HepG2 (cell line): Measurements from ENCODE around the gene TAF11L2. TPM values are rescaled to one million over a fixed set of nuclear protein-coding genes. Genes with fewer than 3 reads are reported as not detected.
"Not testable (repeated sequence)": the region's sequence is repeated elsewhere in the genome, so short reads cannot be mapped to it uniquely, and the experiment has no call there.

Source experiments
- ATAC-seq: fragments of 200-7000 bp; cut with Tn5 transposase; 3 replicates; pipeline ENCODE4 v1.9.1; 2020; ENCODE audit warnings: mild to moderate bottlenecking, moderate library complexity
- Bru-seq: library from RNA; stranded (reverse); fragments of 400-500 nt; gene quantifications from one replicate; lab custom pipeline; 2021; lab: Mats Ljungman, UMichigan
- BruChase-seq, 2 experiments: library from RNA; stranded (reverse); fragments of 400-500 nt; gene quantifications; one replicate each; lab custom pipeline; 2021; lab: Mats Ljungman, UMichigan
- BruUV-seq: library from RNA; stranded (reverse); fragments of 400-500 nt; replicated peaks from 2 replicates; lab custom pipeline; 2021; lab: Mats Ljungman, UMichigan
- CTCF ChIA-PET: fragments of 300-600 bp; formaldehyde crosslinking; extraction: SDS; loops from one replicate; lab custom pipeline; 2021; ENCODE audit warnings: low total read pairs, inconsistent platforms, low intra/inter-chr PET ratio; lab: Yijun Ruan, JAX
- POLR2A ChIA-PET: fragments of 350-600 bp; sonication (Branson Sonifier 250); formaldehyde crosslinking; loops from one replicate; lab custom pipeline; 2020; ENCODE audit warnings: antibody characterized with exemption, inconsistent platforms; lab: Yijun Ruan, JAX
- DNase-seq: peaks from one replicate; pipeline ENCODE4 v3.0.0-alpha.2; 2015; ENCODE audit warnings: low spot score
- FAIRE-seq: peaks from 3 replicates; lab custom pipeline; 2011; peaks lifted over from hg19 to GRCh38; lab: Jason Lieb, UNC
- H2AFZ ChIP-seq: one replicate; pipeline ENCODE4 v1.6.1; 2011; ENCODE audit warnings: low read length, inconsistent platforms
- H3K27ac ChIP-seq: fragments of 300-600 bp; 3 replicates; pipeline ENCODE4 v1.8.0; 2011; ENCODE audit warnings: mixed run types, mild to moderate bottlenecking, mixed read lengths, low read length, inconsistent platforms; ENCODE audit not compliant: insufficient read depth; ENCODE audit errors: extremely low read length
- H3K27me3 ChIP-seq, 2 experiments: fragments of 200-600 bp in 1 of 2; 2 replicates in 1 of 2; 3 replicates in 1 of 2; pipeline versions ENCODE4 v1.6.0 to v1.8.0; 2011; ENCODE audit warnings: low read length in 2 of 2, mild to moderate bottlenecking in 2 of 2, moderate library complexity in 2 of 2, inconsistent platforms in 1 of 2; ENCODE audit not compliant: insufficient read depth in 2 of 2, control insufficient read depth in 1 of 2
- H3K36me3 ChIP-seq, 2 experiments: fragments of 200-600 bp in 1 of 2; replicated peaks in 1 of 2; 2 replicates in 1 of 2; 3 replicates in 1 of 2; pipeline versions ENCODE4 v1.5.1 to v1.8.0; 2011; ENCODE audit warnings: low read length in 2 of 2, inconsistent platforms in 1 of 2; ENCODE audit not compliant: insufficient read depth in 2 of 2, control insufficient read depth in 1 of 2
- H3K4me1 ChIP-seq: 2 replicates; pipeline ENCODE4 v1.5.1; 2012; ENCODE audit warnings: low read length, inconsistent platforms; ENCODE audit not compliant: insufficient read depth
- H3K4me2 ChIP-seq: 2 replicates; pipeline ENCODE4 v1.6.0; 2011; ENCODE audit warnings: low read depth, low read length, inconsistent platforms
- H3K4me3 ChIP-seq, 3 experiments: fragments of 200-600 bp in 1 of 3; sonication (generic), shearing (Covaris generic) in 1 of 3; replicated peaks in 1 of 3; 2 replicates each; pipeline ENCODE4 v1.5.1; 2011 to 2016; ENCODE audit warnings: low read length in 3 of 3, inconsistent platforms in 2 of 3, low read depth in 2 of 3, mild to moderate bottlenecking in 2 of 3, control low read depth in 1 of 3, mixed read lengths in 1 of 3; ENCODE audit not compliant: insufficient read depth in 1 of 3
- H3K79me2 ChIP-seq: one replicate; pipeline ENCODE4 v1.6.1; 2011; ENCODE audit warnings: low read length, inconsistent platforms; ENCODE audit not compliant: insufficient read depth
- H3K9ac ChIP-seq: 2 replicates; pipeline ENCODE4 v1.6.0; 2011; ENCODE audit warnings: mild to moderate bottlenecking, low read depth, low read length, inconsistent platforms; ENCODE audit not compliant: insufficient read depth
- H3K9me3 ChIP-seq: 2 replicates; pipeline ENCODE4 v1.5.1; 2012; ENCODE audit warnings: mild to moderate bottlenecking, low read length
- H4K20me1 ChIP-seq: 2 replicates; pipeline ENCODE4 v1.6.0; 2011; ENCODE audit warnings: inconsistent platforms, mild to moderate bottlenecking, low read length, moderate library complexity; ENCODE audit not compliant: insufficient read depth
- CEBPB ChIP-seq: IDR thresholded peaks from 2 replicates; pipeline ENCODE4 v1.6.1; 2011; ENCODE audit warnings: low read depth, low read length, improper control_type of control experiment, borderline replicate concordance
- ZNF660 ChIP-seq: sonication (generic); formaldehyde crosslinking; IDR thresholded peaks from 2 replicates; pipeline ENCODE4 v1.5.1; 2020; ENCODE audit warnings: mild to moderate bottlenecking, low read depth, missing genetic modification reagents, borderline replicate concordance
- WGBS: methylation state at CpG from one replicate; pipeline ENCODE4 v1.1.6; 2017; ENCODE audit warnings: low lambda C conversion rate; 5-methylcytosine and 5-hydroxymethylcytosine counted together
- in situ Hi-C: cut with HindIII; loops from 2 replicates; pipeline ENCODE4 v1.10.0; 2017; ENCODE audit warnings: low pct_unique_long_range_greater_than_20kb; ENCODE audit not compliant: extremely low pct_ligation_motif_present
- intact Hi-C: fragments of 100-400 bp; cut with micrococcal nuclease; formaldehyde crosslinking; loops from one replicate; pipeline ENCODE4 v1.10.0; 2022; ENCODE audit not compliant: unreplicated experiment
- long read RNA-seq, 2 experiments: library from RNA in 1 of 2; library from polyadenylated mRNA in 1 of 2; stranded (forward) in 1 of 2; unstranded in 1 of 2; transcript quantifications; one replicate each; pipeline ENCODE4 v2.0.0, GENCODE V29; 2019 to 2022
- polyA minus RNA-seq, 3 experiments: library from RNA; depleted of rRNA, polyadenylated mRNA; stranded (reverse); fragments of >200 nt; gene quantifications; 2 replicates each; pipeline ENCODE4 v1.2.3, GENCODE V29; 2011; ENCODE audit warnings: low replicate concordance in 1 of 3
- polyA plus RNA-seq, 8 experiments: library from polyadenylated mRNA; depleted of rRNA in 3 of 8; stranded (reverse) in 7 of 8; unstranded in 1 of 8; fragments of >200 nt; fragmentation: Illumina TruSeq in 4 of 8; extraction: Trizol in 4 of 8; gene quantifications; 2 replicates each; pipeline versions ENCODE4 v1.2.1 to v1.2.3, GENCODE V29; 2011 to 2016; ENCODE audit warnings: low read depth in 4 of 8, missing spikeins in 1 of 8, mixed read lengths in 1 of 8; ENCODE audit not compliant: insufficient read depth in 1 of 8
- total RNA-seq, 5 experiments: library from RNA; depleted of rRNA; stranded (reverse); fragments of >200 nt; fragmentation: Illumina TruSeq; extraction: Trizol; gene quantifications; 2 replicates each; pipeline ENCODE4 v1.2.3, GENCODE V29; 2016; ENCODE audit warnings: low read depth in 1 of 5

Gene TAF11L2
- not detected in 2 replicates for total RNA-seq (2016; rRNA removed; fragmentation: Illumina TruSeq; extraction: Trizol)
- total RNA-seq (2016; cell fraction: cytosol; rRNA removed; fragmentation: Illumina TruSeq; extraction: Trizol; ENCODE audit: low read depth), result not detected in 2 replicates
- not detected in 2 replicates for total RNA-seq (2016; cell fraction: insoluble cytoplasmic fraction; rRNA removed; fragmentation: Illumina TruSeq; extraction: Trizol)
- total RNA-seq (2016; cell fraction: membrane; rRNA removed; fragmentation: Illumina TruSeq; extraction: Trizol), result not detected in 2 replicates
- total RNA-seq (2016; cell fraction: nucleus; rRNA removed; fragmentation: Illumina TruSeq; extraction: Trizol), result not detected in 2 replicates
- polyA plus RNA-seq (2011; rRNA removed), result not detected in 2 replicates
- not detected in 2 replicates for polyA plus RNA-seq (2011; cell fraction: cytosol; rRNA removed)
- not detected in 2 replicates for polyA plus RNA-seq (2011; cell fraction: nucleus; rRNA removed)
- not detected in 2 replicates for polyA plus RNA-seq (2012)
- polyA plus RNA-seq (2016; cell fraction: cytosol; fragmentation: Illumina TruSeq; extraction: Trizol; ENCODE audit: low read depth), result not detected in 2 replicates
- polyA plus RNA-seq (2016; cell fraction: insoluble cytoplasmic fraction; fragmentation: Illumina TruSeq; extraction: Trizol; ENCODE audit: low read depth), result not detected in 2 replicates
- not detected in 2 replicates for polyA plus RNA-seq (2016; cell fraction: membrane; fragmentation: Illumina TruSeq; extraction: Trizol; ENCODE audit: low read depth)
- not detected in 2 replicates for polyA plus RNA-seq (2016; cell fraction: nucleus; fragmentation: Illumina TruSeq; extraction: Trizol; ENCODE audit: insufficient read depth, low read depth)
- polyA minus RNA-seq (2011; rRNA and poly(A)+ RNA removed; ENCODE audit: low replicate concordance), result not detected in 2 replicates
- polyA minus RNA-seq (2011; cell fraction: cytosol; rRNA and poly(A)+ RNA removed), result not detected in 2 replicates
- not detected in 2 replicates for polyA minus RNA-seq (2011; cell fraction: nucleus; rRNA and poly(A)+ RNA removed)
- Bru-seq, nascent RNA, result not detected
- not detected for BruChase-seq, experiment 1, labeled RNA remaining after a 6-hour chase
- BruChase-seq, experiment 2, labeled RNA remaining after a 2-hour chase, result not detected
- long read RNA-seq, experiment 1, result 0 reads
- long read RNA-seq, experiment 2, result 0 reads

GRCh38 chr5:17497931-17498330 lies at the start of gene TAF11L2:
Gene TAF11L2 (plus strand): TSS chr5:17498231.
- DNase-seq, FAIRE-seq, H3K9ac ChIP-seq, H4K20me1 ChIP-seq, CTCF ChIA-PET, H3K4me1 ChIP-seq, in situ Hi-C loops, BruUV-seq, intact Hi-C loops, ATAC-seq, H3K4me3 ChIP-seq, POLR2A ChIA-PET, H3K9me3 ChIP-seq, H3K79me2 ChIP-seq, H3K27me3 ChIP-seq, H2AFZ ChIP-seq, H3K36me3 ChIP-seq, H3K27ac ChIP-seq, H3K4me2 ChIP-seq: not testable (repeated sequence)
- 4% methylated on average over 8 of the region's 8 CpGs for WGBS

- CTCF ChIA-PET, result no interaction called here
- ATAC-seq (no peak), DNase-seq (no peak), FAIRE-seq (no peak)
- H3K4me3 ChIP-seq, result no peak overlapping the region
- H3K79me2 ChIP-seq, result no peaks in the 10 kb centered on the region
- no peaks in the 10 kb centered on the region for H3K27me3 ChIP-seq
- POLR2A ChIA-PET, result no interaction called here
- WGBS, result 18% methylated on average over 3 of the region's 3 CpGs
- no peak overlapping the region for H3K4me2 ChIP-seq
- in situ Hi-C loops, result no loop called here
- H3K9me3 ChIP-seq, result no peaks in the 10 kb centered on the region
- H3K27ac ChIP-seq, result no peak overlapping the region
- no TSS peak for BruUV-seq
- no peaks in the 10 kb centered on the region for H4K20me1 ChIP-seq
- TF ChIP-seq CEBPB (peak; percentile 49; the same call in 1 of the 2 replicates), ZNF660 (no peak)
- no peak overlapping the region for H2AFZ ChIP-seq
- H3K4me1 ChIP-seq, result no peaks in the 10 kb centered on the region
- intact Hi-C loops, result no loop called here
- H3K9ac ChIP-seq, result no peak overlapping the region
- H3K36me3 ChIP-seq, result no peaks in the 10 kb centered on the region
Observed at GRCh38 chr5:17448877-17449276, 49.2 kb upstream of the TAF11L2 start.
